CD4-positive, alpha-beta T cell (primary cell): ENCODE data around the gene PAN2. TPM values are rescaled to one million over a fixed set of nuclear protein-coding genes. Genes with fewer than 3 reads are reported as not detected.
"Not testable (repeated sequence)": the region's sequence is repeated elsewhere in the genome, so short reads cannot be mapped to it uniquely, and the experiment has no call there.

Source experiments
- ATAC-seq: fragments of 200-7000 bp; cut with Tn5 transposase; one replicate; pipeline ENCODE4 v1.10.0; 2022; ENCODE audit warnings: mild to moderate bottlenecking; ENCODE audit not compliant: poor library complexity
- CTCF ChIA-PET: fragments of 350-600 bp; sonication (Branson Sonifier 250); formaldehyde crosslinking; loops from one replicate; lab custom pipeline; 2021; ENCODE audit warnings: antibody characterized with exemption, inconsistent platforms; lab: Charles Lee
- POLR2A ChIA-PET: fragments of 350-600 bp; sonication (Branson Sonifier 250); formaldehyde crosslinking; loops from one replicate; lab custom pipeline; 2021; ENCODE audit warnings: antibody characterized with exemption, inconsistent platforms; lab: Charles Lee
- DNase-seq, 14 experiments: peaks; one replicate each; pipeline ENCODE4 v3.0.0-alpha.2; 2013 to 2020; ENCODE audit warnings: mixed read lengths in 2 of 14
- H3K27ac ChIP-seq, 2 donors: one replicate each; pipeline versions ENCODE4 v1.5.1 to v1.7.0; 2013; ENCODE audit warnings: low read length in 2 of 2, low read depth in 1 of 2, mild to moderate bottlenecking in 1 of 2
- H3K27me3 ChIP-seq, 2 experiments: 1 replicate in 1 of 2; 2 replicates in 1 of 2; pipeline versions ENCODE4 v1.6.1 to v1.7.0; 2013; ENCODE audit warnings: low read length in 2 of 2, control low read depth in 1 of 2, mild to moderate bottlenecking in 1 of 2, moderate library complexity in 1 of 2; ENCODE audit not compliant: insufficient read depth in 2 of 2, control insufficient read depth in 1 of 2
- H3K36me3 ChIP-seq: one replicate; pipeline ENCODE4 v1.6.1; 2013; ENCODE audit warnings: low read length, control low read depth; ENCODE audit not compliant: insufficient read depth
- H3K4me1 ChIP-seq: one replicate; pipeline ENCODE4 v1.6.1; 2013; ENCODE audit warnings: low read length, control low read depth; ENCODE audit not compliant: insufficient read depth
- H3K4me3 ChIP-seq: one replicate; pipeline ENCODE4 v1.5.1; 2013; ENCODE audit warnings: mild to moderate bottlenecking, low read length, moderate library complexity
- H3K9me3 ChIP-seq, 2 experiments: 1 replicate in 1 of 2; 2 replicates in 1 of 2; pipeline versions ENCODE4 v1.6.1 to v1.7.0; 2013; ENCODE audit warnings: low read length in 2 of 2, mild to moderate bottlenecking in 2 of 2, control low read depth in 1 of 2, moderate library complexity in 1 of 2; ENCODE audit not compliant: control insufficient read depth in 1 of 2, insufficient read depth in 1 of 2
- H3K27ac Mint-ChIP-seq: one replicate; pipeline ENCODE4 v1.8.0; 2020; ENCODE audit warnings: mixed read lengths
- H3K27me3 Mint-ChIP-seq: one replicate; pipeline ENCODE4 v1.8.0; 2021; ENCODE audit warnings: mixed read lengths
- H3K36me3 Mint-ChIP-seq: one replicate; pipeline ENCODE4 v1.8.0; 2021; ENCODE audit warnings: low read depth, mixed read lengths
- H3K4me1 Mint-ChIP-seq: one replicate; pipeline ENCODE4 v1.8.0; 2021; ENCODE audit warnings: low read depth, mixed read lengths
- H3K4me3 Mint-ChIP-seq: one replicate; pipeline ENCODE4 v1.8.0; 2020; ENCODE audit warnings: mild to moderate bottlenecking, mixed read lengths
- H3K9me3 Mint-ChIP-seq: one replicate; pipeline ENCODE4 v1.8.0; 2020; ENCODE audit warnings: mixed read lengths
- intact Hi-C, 2 experiments: fragments of 100-400 bp; cut with DNase I in 1 of 2; cut with micrococcal nuclease in 1 of 2; formaldehyde crosslinking; loops; one replicate each; pipeline versions ENCODE4 v1.15.1 to v1.9.0; 2023 to 2025; cut with DNase I, micrococcal nuclease
- total RNA-seq, 174 experiments: library from RNA in 2 of 174; stranded (reverse) in 2 of 174; gene quantifications; one replicate each; pipeline ENCODE4 v1.2.3 and lab custom pipeline; 2021 to 2026
- TF ChIP-seq, protein P1 (sequence below): fragments of 200-600 bp; IDR thresholded peaks from one replicate; pipeline ENCODE4 v1.8.0; 2022; ENCODE audit warnings: antibody characterized with exemption, mild to moderate bottlenecking

The PAN2 gene
- total RNA-seq, 2 experiments from 2014 or later = 104 to 107 TPM

DNA sequence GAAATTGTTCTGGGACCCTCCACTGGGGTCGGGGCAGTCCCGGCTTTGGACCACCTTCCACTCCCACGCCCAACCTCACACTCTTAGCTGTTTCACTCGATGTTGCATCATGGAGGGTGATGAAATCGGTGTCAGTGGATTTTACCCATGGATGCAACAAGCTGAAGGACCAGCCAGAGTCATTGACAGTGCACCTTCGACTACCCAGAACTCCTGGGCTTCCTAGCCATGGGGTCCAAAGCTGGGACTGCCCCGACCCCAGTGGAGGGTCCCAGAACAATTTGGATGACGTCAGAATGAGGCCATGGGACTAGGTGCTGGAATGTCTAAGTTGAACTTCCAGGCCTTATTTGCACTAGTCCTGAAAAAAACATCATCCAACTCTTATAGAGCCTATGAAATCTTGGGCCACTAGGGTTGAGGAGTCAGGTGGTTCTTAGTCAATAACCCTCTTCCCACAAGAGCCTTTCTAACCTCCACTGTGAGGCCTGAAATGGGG, 4.0 kb upstream of the PAN2 start:
- Mint-ChIP-seq H3K36me3 (peaks cover 40% of the 10 kb centered on the region), H3K27ac (peak overlapping the region; percentile 93), H3K9me3 (no peaks in the 10 kb centered on the region), H3K4me1 (peaks cover 69% of the 10 kb centered on the region), H3K27me3 (no peaks in the 10 kb centered on the region), H3K4me3 (peak overlapping the region; percentile 21)
- ATAC-seq (no peak), DNase-seq (peak in 2 of 14 experiments; percentile 50 to 58)
- H3K27me3 ChIP-seq = no peaks in the 10 kb centered on the region
- H3K36me3 ChIP-seq = peaks cover 18% of the 10 kb centered on the region
- POLR2A ChIA-PET = interaction anchor here (1.2 to 3.4 kb wide), 13 partner anchors 10 to 364 kb away, joined by 3 to 150 read pairs (median 10); partner anchors contain the start of genes CNPY2, RAB5B, SMARCC2 and SPRYD4
- H3K4me3 ChIP-seq = no peak overlapping the region
- CTCF ChIA-PET = interaction anchor here (1.2 to 1.7 kb wide), 5 partner anchors 9 to 126 kb away, joined by 3 to 10 read pairs (median 4); partner anchors contain the start of genes CNPY2 and STAT2
- TF ChIP-seq, protein P1, sequence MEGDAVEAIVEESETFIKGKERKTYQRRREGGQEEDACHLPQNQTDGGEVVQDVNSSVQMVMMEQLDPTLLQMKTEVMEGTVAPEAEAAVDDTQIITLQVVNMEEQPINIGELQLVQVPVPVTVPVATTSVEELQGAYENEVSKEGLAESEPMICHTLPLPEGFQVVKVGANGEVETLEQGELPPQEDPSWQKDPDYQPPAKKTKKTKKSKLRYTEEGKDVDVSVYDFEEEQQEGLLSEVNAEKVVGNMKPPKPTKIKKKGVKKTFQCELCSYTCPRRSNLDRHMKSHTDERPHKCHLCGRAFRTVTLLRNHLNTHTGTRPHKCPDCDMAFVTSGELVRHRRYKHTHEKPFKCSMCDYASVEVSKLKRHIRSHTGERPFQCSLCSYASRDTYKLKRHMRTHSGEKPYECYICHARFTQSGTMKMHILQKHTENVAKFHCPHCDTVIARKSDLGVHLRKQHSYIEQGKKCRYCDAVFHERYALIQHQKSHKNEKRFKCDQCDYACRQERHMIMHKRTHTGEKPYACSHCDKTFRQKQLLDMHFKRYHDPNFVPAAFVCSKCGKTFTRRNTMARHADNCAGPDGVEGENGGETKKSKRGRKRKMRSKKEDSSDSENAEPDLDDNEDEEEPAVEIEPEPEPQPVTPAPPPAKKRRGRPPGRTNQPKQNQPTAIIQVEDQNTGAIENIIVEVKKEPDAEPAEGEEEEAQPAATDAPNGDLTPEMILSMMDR = no peak
- H3K27ac ChIP-seq = peak overlapping the region; percentile 77 to 96
- intact Hi-C loops = loop anchor here in 1 of 2 experiments (1.0 to 2.0 kb wide), 3 partner anchors 21 to 127 kb away; partner anchors contain the start of gene STAT2
- peaks cover 51% of the 10 kb centered on the region for H3K4me1 ChIP-seq
- H3K9me3 ChIP-seq = no peaks in the 10 kb centered on the region

DNA sequence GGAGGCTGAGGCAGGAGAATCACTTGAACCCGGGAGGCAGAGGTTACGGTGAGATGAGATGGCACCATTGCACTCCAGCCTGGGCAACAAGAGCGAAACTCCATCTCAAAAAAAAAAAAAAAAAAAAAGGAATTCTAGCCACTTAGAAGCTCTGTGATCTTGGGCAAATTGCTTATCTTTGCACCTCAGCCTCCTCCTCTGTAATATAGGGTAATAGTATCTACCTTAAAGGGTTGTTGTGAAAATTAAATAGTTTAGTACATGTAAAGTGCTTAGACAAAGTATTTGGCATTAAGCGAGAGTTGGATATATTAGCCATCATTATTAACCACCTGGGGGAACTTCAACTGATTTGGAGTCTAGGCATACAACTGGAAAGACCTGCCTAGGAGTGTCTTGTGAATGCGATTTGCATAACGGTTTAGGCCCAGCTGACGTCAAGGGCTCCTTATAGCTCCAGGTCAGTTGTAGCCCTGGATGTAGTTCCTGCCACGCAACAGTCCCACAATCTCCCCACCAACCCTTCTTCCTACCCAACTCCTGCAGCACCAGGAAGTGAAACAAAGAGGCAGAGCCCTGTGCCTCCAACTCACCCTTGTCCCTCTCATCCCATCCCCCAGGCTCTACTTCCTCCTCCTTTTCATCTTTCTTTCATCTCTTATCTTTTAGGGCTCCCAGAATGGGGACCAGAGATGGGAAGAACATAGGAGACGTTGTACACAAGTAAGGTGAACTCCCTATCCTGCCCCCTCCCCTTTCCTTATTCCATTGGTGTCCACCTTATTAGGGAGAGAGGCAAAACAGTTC, 2.8 kb upstream of the PAN2 start:
- ATAC-seq = no peak
- CTCF ChIA-PET = interaction anchor here (0.7 to 1.6 kb wide), 4 partner anchors 10 to 690 kb away, joined by 3 to 4 read pairs (median 3); no protein-coding TSS in a partner anchor
- peaks cover 72% of the 10 kb centered on the region for H3K4me1 Mint-ChIP-seq
- H3K9me3 ChIP-seq = no peaks in the 10 kb centered on the region
- intact Hi-C loops = no loop called here
- H3K36me3 Mint-ChIP-seq = peaks cover 40% of the 10 kb centered on the region
- H3K4me3 Mint-ChIP-seq = peak overlapping the region; percentile 27
- no peaks in the 10 kb centered on the region for H3K27me3 Mint-ChIP-seq
- DNase-seq = peak in 2 of 14 experiments; percentile 58 to 64
- TF ChIP-seq, protein P1 = no peak
- H3K27ac ChIP-seq = no peak overlapping the region
- POLR2A ChIA-PET = interaction anchor here (2.3 to 5.2 kb wide), 3 partner anchors 22 to 127 kb away, joined by 18 to 150 read pairs (median 64); partner anchors contain the start of gene STAT2
- peaks cover 54% of the 10 kb centered on the region for H3K4me1 ChIP-seq
- peak overlapping the region; percentile 93 for H3K27ac Mint-ChIP-seq
- no peaks in the 10 kb centered on the region for H3K9me3 Mint-ChIP-seq
- H3K36me3 ChIP-seq = peaks cover 12% of the 10 kb centered on the region
- H3K4me3 ChIP-seq = no peak overlapping the region
- no peaks in the 10 kb centered on the region for H3K27me3 ChIP-seq

DNA sequence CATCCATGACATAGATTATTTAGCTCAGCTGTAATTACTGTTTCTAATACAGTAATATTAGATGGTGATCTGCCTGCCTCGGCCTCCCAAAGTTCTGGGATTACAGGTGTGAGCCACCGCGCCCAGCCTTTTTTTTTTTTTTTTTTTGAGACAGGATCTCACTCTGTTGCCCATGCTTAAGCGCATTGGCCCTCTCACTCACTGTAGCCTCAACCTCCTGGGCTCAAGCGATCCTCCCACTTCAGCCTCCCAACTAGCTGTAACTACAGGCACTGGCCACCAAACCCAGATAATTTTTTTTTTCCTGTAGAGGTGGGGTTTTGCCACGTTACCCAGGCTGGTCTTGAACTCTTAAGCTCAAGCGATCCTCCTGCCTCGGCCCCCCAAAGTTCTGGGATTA, 1.7 kb upstream of the PAN2 start:
- Mint-ChIP-seq H3K4me1 (peaks cover 72% of the 10 kb centered on the region), H3K27ac (peak overlapping the region; percentile 100), H3K36me3 (peaks cover 41% of the 10 kb centered on the region)
- H3K27ac ChIP-seq, DNase-seq, H3K4me3 ChIP-seq, H3K9me3 Mint-ChIP-seq, H3K9me3 ChIP-seq, H3K27me3 Mint-ChIP-seq, H3K27me3 ChIP-seq, H3K4me3 Mint-ChIP-seq, H3K36me3 ChIP-seq, ATAC-seq: not testable (repeated sequence)
- CTCF ChIA-PET = interaction anchor here (0.7 to 1.6 kb wide), 2 partner anchors 11 to 128 kb away, joined by 3 read pairs; no protein-coding TSS in a partner anchor
- peaks cover 46% of the 10 kb centered on the region for H3K4me1 ChIP-seq
- intact Hi-C loops = loop anchor here in 1 of 2 experiments (2.0 kb wide), 1 partner anchor 35 kb away; the partner anchor contains the start of gene CS
- POLR2A ChIA-PET = interaction anchor here (5.2 kb wide), 1 partner anchor 24 kb away, joined by 64 read pairs; the partner anchor contains the start of gene STAT2
